ENCODE results near the gene TXNL4A.
A peak's percentile ranks its signal among the peaks of the same experiment; 100 is the strongest.
"Not testable (repeated sequence)": the region's sequence is repeated elsewhere in the genome, so short reads cannot be mapped to it uniquely, and the experiment has no call there.

TXNL4A gene

GRCh38 chr18:79988451-79989194, at the start of gene TXNL4A:
TSS of gene TXNL4A (minus strand) at chr18:79988563. CDS start at chr18:79988392, 171 bp downstream.
- peak; percentile 93 for DNase-seq

GRCh38 chr18:80037300-80037699, 48.9 kb upstream of the TXNL4A start:
- DNase-seq, result no peak

GRCh38 chr18:80035997-80036396, 47.6 kb upstream of the TXNL4A start:
- no peak for DNase-seq

- no peak for DNase-seq
Observed at GRCh38 chr18:80034852-80035406, 46.6 kb upstream of the TXNL4A start.

GRCh38 chr18:80034068-80034851, 45.9 kb upstream of the TXNL4A start, which contains the start of gene RBFA:
TSS of gene RBFA (plus strand) at chr18:80034434. CDS start at chr18:80034496, 62 bp downstream.
- DNase-seq, result peak; percentile 100

- DNase-seq, result no peak
Observed at GRCh38 chr18:80033181-80034067, 45.1 kb upstream of the TXNL4A start.

GRCh38 chr18:80029690-80030089, 41.3 kb upstream of the TXNL4A start:
- no peak for DNase-seq

GRCh38 chr18:80027719-80028118, 39.4 kb upstream of the TXNL4A start:
- not testable (repeated sequence) for DNase-seq

- DNase-seq, result no peak
Observed at GRCh38 chr18:80026363-80026762, 38.0 kb upstream of the TXNL4A start.

GRCh38 chr18:80023173-80023572, 34.8 kb upstream of the TXNL4A start:
- DNase-seq, result no peak

GRCh38 chr18:80022613-80023012, 34.2 kb upstream of the TXNL4A start:
- no peak for DNase-seq

- no peak for DNase-seq
Observed at GRCh38 chr18:80012714-80013113, 24.4 kb upstream of the TXNL4A start.

GRCh38 chr18:80011496-80012137, 23.3 kb upstream of the TXNL4A start:
- not testable (repeated sequence) for DNase-seq

GRCh38 chr18:80010551-80010906, 22.2 kb upstream of the TXNL4A start:
- DNase-seq, result no peak

GRCh38 chr18:80009661-80010550, 21.5 kb upstream of the TXNL4A start:
- DNase-seq, result no peak

GRCh38 chr18:80006724-80007123, 18.4 kb upstream of the TXNL4A start:
- DNase-seq, result no peak

- DNase-seq, result no peak
Observed at GRCh38 chr18:80004600-80005342, 16.4 kb upstream of the TXNL4A start.

GRCh38 chr18:80002468-80002867, 14.1 kb upstream of the TXNL4A start:
- no peak for DNase-seq

- no peak for DNase-seq
Observed at GRCh38 chr18:80000877-80001276, 12.5 kb upstream of the TXNL4A start.

GRCh38 chr18:79999701-80000100, 11.3 kb upstream of the TXNL4A start:
- DNase-seq, result not testable (repeated sequence)

Measured in COR-L47 (cell line).